Epithelial cell of esophagus (primary cell): ENCODE data around the gene ZNF304.
A peak's percentile ranks its signal among the peaks of the same experiment; 100 is the strongest.

Experiments used
- DNase-seq: peaks from one replicate; pipeline ENCODE4 v3.0.0; 2010; ENCODE audit warnings: low read depth
- H3K4me3 ChIP-seq: 2 replicates; pipeline ENCODE4 v1.5.1; 2011; ENCODE audit warnings: mild to moderate bottlenecking, low read length, control low read depth
- TF ChIP-seq, protein P1 (sequence below): IDR thresholded peaks from 2 replicates; pipeline ENCODE4 v1.5.1; 2011; ENCODE audit warnings: low read depth, mild to moderate bottlenecking, low read length, control low read depth, inconsistent platforms; ENCODE audit not compliant: insufficient read depth; ENCODE audit errors: missing control alignments

Gene ZNF304

DNA sequence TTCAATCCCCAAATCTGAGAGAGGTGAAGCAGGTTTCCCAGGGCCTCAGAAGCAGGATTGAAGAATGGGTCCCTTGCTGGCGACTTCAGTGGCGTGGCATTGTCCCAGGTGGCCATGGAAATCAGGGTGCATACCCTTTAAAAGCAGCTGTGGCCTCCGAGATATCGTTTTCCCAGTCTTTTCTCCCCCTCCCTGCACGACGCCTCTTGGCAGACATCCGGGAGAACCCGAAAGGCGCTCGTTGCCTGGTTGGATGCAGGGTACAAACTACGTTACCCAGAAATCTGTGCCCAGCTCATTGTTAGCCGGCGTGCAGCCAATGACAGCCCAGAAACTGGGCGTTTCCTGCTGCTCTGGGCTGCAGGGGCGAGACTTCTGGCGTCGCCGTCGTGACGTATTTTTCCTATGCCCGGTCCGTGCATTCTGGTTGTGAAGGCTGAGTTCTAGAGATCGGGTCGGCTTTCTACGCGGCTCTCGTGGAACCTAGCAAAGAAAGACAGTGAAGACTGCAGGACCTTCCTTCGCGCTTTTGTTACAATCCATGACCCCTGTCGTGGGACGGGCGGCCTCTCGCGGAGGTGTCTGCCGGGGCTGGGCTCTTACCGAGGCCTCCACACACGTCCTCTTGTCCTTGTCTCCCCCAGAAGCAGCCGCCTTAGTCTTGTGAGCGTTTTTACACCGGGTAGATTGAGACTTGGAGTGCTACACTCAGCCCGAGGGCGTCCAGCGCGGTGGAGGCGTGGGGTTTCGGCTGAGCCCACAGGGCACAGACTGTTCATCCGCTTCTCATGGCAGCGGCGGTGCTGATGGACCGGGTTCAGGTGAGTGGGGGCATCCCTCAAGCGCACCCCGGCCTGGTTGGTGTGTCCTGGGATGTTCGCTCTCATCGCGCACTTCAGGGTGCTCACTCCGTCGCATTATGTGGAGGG, at the start of gene ZNF304:
ZNF304 (plus strand) TSS at position 395 of the 929 bp plus-strand sequence; CDS start at position 789, 394 bp downstream.
- TF ChIP-seq, protein P1, sequence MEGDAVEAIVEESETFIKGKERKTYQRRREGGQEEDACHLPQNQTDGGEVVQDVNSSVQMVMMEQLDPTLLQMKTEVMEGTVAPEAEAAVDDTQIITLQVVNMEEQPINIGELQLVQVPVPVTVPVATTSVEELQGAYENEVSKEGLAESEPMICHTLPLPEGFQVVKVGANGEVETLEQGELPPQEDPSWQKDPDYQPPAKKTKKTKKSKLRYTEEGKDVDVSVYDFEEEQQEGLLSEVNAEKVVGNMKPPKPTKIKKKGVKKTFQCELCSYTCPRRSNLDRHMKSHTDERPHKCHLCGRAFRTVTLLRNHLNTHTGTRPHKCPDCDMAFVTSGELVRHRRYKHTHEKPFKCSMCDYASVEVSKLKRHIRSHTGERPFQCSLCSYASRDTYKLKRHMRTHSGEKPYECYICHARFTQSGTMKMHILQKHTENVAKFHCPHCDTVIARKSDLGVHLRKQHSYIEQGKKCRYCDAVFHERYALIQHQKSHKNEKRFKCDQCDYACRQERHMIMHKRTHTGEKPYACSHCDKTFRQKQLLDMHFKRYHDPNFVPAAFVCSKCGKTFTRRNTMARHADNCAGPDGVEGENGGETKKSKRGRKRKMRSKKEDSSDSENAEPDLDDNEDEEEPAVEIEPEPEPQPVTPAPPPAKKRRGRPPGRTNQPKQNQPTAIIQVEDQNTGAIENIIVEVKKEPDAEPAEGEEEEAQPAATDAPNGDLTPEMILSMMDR = no peak
- peak; percentile 98 for DNase-seq
- H3K4me3 ChIP-seq = peak within 1 kb of the TSS; percentile 99

DNA sequence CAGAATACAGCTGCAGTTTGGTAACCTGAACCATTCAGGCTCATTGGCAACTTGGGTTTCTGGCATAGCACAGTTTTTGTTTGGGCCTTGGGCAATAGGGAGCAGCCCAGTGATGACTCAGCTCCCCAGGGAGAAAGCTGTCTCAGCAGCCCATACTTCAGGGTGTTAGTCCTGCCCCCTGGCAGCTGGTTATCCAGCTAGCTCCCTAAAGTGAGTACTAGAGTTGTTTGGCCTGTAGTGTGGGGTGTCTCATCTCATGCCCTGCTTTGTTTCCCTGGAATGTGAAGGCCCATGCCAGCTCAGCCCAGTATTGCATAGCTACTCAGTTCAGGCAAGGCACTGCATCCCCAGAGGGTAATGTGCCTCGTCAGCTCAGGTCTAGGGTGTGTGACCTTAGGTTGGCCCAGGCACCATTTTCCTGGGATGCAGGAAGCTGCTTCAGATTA, 49.0 kb upstream of the ZNF304 start:
- H3K4me3 ChIP-seq = no peak overlapping the region
- peak; percentile 99 for DNase-seq
- TF ChIP-seq, protein P1 = peak; percentile 26

DNA sequence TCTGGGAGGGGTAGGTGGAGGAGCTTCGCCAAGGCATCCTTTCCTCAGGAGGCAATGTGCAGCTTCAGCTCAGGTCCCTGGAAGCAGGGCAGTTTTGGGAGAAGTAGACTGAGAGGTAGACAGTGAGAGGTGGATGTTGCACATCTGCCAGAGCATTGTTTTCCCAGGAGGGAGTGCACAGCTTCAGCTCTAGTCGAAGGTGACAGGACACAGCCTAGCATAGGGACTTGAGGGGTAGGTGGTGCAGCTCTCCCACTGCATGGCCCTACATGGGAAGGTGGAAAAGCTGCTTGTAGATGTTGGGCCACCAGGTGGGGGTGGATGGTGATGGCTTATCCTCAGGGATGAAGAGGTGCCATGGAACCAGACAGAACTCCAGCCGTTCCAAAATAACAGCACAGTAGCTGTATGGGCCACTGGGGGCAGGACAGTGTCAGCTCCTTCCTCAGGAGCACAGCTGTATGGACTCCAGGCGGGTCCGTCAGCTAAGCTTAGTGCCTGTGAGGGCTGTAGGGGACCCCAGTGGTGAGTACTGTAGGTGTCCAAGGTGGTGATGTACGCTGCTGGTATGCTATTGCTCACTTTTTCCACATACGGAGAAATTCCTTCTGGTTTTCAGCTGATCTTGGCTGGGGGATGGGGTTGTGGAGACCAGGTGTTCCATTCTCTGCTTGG, 48.2 kb upstream of the ZNF304 start:
- TF ChIP-seq, protein P1 = no peak
- no peak for DNase-seq
- H3K4me3 ChIP-seq = no peak overlapping the region

DNA sequence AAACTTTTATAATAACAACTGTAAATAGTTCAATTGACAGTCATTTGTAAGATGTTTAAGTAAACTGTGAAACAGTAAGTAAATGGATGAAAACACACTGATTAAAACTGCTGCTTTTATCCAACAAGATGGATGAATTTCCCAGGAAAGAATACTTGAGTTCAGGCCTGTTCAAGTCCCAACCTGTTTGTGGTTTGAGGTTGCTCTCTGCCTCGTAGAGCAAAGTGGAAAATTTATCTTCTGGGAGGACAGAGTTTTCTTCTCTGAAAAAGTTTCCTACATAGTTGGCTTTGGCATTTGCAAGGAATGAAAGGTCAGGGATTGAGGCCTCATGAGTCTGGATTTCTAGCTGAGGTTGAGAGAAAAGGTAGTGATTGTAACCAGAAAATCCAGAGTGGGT, 46.0 kb upstream of the ZNF304 start:
- peak; percentile 85 for DNase-seq
- no peak overlapping the region for H3K4me3 ChIP-seq
- TF ChIP-seq, protein P1 = no peak

DNA sequence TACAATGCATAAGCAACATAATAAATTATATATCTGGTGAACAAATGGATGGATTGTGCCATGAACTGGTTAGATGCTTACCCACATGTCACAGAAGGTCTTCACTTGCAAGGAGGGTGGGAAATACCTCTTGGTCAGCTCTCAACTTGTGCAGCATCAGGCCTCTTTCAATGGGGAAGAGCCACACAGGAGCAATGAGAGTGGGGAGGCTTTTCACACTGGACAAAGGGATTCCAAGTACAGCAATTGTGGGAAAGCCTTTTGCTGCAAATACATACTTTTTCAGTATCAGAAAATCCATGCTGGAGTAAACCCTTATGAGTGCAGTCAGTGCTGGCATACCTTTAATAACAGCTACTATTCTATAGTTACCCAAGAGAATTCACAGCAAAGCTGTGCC, 42.6 kb upstream of the ZNF304 start:
- no peak for DNase-seq
- no peak overlapping the region for H3K4me3 ChIP-seq
- TF ChIP-seq, protein P1 = no peak

DNA sequence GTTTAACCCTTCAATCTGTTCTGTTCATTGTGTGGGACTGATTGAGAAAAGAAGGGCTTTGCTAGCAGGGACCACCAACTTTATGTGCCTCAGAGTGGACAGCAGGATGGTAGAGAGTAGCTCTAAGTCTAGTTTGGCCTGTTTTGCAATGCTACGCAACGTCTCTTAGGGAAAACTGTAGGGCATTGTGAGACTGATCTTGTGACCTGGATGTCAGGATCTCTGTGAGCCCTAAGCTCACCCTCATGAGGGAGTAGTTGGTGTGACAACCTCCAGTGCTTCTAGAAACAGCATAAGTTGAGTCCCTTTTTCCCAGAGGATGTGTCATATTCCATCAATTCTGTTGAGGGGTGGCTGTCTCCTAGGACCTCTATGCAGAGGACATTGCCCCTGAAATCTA, 40.3 kb upstream of the ZNF304 start:
- TF ChIP-seq, protein P1 = no peak
- H3K4me3 ChIP-seq = no peak overlapping the region

DNA sequence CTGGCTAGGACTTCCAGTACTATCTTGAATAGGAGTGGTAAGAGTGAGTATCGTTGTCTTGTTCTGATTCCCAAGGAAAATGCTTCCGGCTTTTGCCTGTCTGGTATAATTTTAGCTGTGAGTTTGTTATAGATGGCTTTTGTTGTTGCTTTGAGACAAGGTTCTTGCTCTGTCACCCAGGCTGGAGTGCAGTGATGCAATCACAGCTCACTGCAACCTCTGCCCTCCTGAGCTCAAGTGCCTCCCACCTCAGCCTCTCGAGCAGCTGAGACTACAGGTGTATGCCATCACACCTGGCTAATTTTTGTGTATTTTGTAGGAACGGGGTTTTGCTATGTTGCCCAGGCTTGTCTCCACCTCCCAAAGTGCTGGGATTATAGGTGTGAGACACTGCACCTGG, 36.9 kb upstream of the ZNF304 start:
- no peak for DNase-seq
- TF ChIP-seq, protein P1 = no peak
- no peak overlapping the region for H3K4me3 ChIP-seq

More for the DNA sequence above, 40.3 kb upstream of the ZNF304 start:
- DNase-seq = no peak
